Jurkat, Clone E6-1 (cell line): ENCODE measurements around the gene CAMK2D.

Experiments
- DNase-seq: peaks from one replicate; pipeline ENCODE4 v3.0.0-alpha.2; 2011; ENCODE audit warnings: low read depth, low spot score
- H3K4me3 ChIP-seq: 2 replicates; pipeline ENCODE4 v1.5.1; 2011; ENCODE audit warnings: mild to moderate bottlenecking, low read length, control low read depth, moderate library complexity

The CAMK2D gene

GRCh38 chr4:113659127-113659526 lies 102.4 kb downstream of the CAMK2D start:
- no peak for DNase-seq
- H3K4me3 ChIP-seq, result no peak overlapping the region

DNA sequence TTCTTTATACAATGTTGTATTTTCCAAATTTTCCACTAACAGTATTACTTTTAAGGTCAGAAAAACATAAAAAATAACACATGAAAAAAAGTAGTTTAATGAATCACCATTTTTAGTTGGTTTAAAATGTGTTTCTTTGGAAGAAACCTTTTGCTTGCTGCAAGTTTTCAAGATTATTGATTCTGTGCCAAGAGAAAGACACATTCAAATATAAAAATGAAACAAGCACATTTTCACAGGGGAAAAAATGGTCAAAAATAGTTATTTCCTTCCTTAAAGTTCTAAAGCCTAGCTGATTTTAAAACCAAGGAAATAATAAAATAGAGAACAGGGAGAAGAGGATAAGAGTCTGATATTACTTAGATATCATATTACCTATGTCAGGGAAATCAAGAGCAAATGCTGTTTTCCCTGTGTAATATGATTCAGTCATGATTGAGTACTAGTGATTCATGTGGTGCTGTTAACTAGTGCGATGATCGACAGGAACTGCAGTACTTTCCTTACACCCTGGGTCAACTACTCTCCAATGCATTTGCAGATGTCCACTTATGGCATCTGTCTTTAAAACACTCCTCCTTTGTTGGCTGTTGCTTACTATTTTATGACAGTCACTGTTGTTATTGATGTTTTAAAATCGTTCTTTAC lies 103.8 kb downstream of the CAMK2D start:
- DNase-seq, result no peak
- no peak overlapping the region for H3K4me3 ChIP-seq

GRCh38 chr4:113653871-113654270 lies 107.7 kb downstream of the CAMK2D start:
- H3K4me3 ChIP-seq, result no peak overlapping the region
- DNase-seq, result no peak

- DNase-seq, result no peak
- H3K4me3 ChIP-seq, result no peak overlapping the region
Observed at GRCh38 chr4:113646442-113646822, 115.1 kb downstream of the CAMK2D start.

GRCh38 chr4:113645771-113646441 lies 115.6 kb downstream of the CAMK2D start:
- no peak for DNase-seq
- no peak overlapping the region for H3K4me3 ChIP-seq

DNA sequence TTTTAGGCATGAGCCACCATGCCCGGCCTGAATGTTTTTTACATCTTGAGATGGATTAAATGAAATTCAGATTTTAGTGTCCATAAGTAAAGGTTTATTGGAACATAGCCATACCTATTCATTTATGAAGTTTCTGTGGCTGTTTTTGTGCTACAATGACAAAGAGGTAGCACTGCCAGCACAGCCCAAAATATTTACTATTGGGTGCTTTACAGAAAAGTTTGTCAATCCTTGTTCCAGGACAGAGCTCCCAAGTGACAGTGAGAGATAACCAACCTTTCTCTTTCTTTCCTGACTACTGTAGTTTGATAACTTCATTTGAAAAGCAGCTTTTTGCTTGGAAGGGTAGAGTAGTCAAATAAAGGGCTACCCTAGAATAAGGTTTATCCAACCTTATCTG lies 116.2 kb downstream of the CAMK2D start:
- H3K4me3 ChIP-seq, result no peak overlapping the region
- no peak for DNase-seq

- no peak for DNase-seq
Observed at GRCh38 chr4:113644398-113644797, 117.1 kb downstream of the CAMK2D start.

GRCh38 chr4:113643505-113643904 lies 118.0 kb downstream of the CAMK2D start:
- DNase-seq, result no peak
- H3K4me3 ChIP-seq, result no peak overlapping the region

More at GRCh38 chr4:113644398-113644797, 117.1 kb downstream of the CAMK2D start:
- H3K4me3 ChIP-seq, result no peak overlapping the region

DNA sequence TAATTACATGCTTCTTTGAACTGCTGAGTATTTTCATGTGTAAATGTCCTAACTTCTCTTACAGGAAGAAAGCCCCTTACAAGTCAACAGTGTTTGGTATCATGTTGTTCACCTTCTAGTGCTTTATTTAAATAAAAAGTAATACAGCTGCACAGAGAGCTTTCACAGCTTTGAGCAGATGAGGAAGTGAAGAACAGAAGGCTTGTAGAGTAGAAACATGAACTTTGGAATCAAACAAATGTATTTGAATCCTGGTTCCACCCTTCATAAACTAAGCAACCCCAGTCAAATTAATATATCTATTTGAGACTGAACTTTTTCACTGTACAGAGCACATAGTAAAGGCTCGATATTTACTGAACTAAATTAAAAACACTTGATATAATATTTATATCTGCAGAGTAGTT lies 120.5 kb downstream of the CAMK2D start:
- no peak overlapping the region for H3K4me3 ChIP-seq
- DNase-seq, result no peak

- H3K4me3 ChIP-seq, result no peak overlapping the region
- no peak for DNase-seq
Observed at GRCh38 chr4:113639326-113639725, 122.2 kb downstream of the CAMK2D start.

GRCh38 chr4:113638562-113638832 lies 123.0 kb downstream of the CAMK2D start:
- DNase-seq, result no peak
- no peak overlapping the region for H3K4me3 ChIP-seq

GRCh38 chr4:113637823-113638561 lies 123.5 kb downstream of the CAMK2D start:
- no peak for DNase-seq
- H3K4me3 ChIP-seq, result no peak overlapping the region

- DNase-seq, result peak; percentile 5
- no peak overlapping the region for H3K4me3 ChIP-seq
Observed at GRCh38 chr4:113637363-113637762, 124.2 kb downstream of the CAMK2D start.

- H3K4me3 ChIP-seq, result no peak overlapping the region
- peak; percentile 85 for DNase-seq
Observed at GRCh38 chr4:113636877-113637276, 124.7 kb downstream of the CAMK2D start.

- no peak overlapping the region for H3K4me3 ChIP-seq
- DNase-seq, result peak; percentile 41
Observed at GRCh38 chr4:113636438-113636818, 125.1 kb downstream of the CAMK2D start.

DNA sequence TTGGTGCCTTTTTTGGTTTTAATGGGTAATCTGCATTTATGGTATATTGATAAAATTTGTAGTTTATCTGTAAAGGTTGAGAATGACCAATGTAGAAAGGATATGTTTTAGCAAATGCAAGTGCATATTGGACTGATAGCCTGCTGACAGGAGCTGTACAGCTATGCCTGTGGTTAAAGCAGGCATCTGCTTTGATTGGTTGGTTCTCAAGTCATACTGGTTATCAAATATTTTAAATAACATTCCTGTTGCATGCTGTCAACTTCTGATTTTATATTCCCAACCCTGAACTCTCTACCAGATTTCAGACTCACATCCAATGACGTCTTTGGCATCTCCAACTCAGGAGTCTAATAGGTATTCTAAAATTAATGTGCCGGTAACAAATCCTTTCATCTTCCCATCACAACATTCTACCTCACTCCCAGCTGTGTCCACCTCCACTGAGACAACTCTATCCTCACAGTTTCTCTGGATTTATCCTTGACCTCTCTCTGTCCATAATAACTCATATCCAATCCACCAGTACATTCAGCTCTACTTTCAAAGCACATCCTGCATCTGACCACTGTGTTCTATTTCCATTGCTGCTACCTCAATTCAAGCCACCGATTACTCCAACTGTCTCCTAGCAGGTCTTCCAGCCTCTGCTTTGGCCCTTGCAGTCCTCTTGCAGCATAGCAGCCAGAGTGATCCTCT lies 125.7 kb downstream of the CAMK2D start:
- no peak for DNase-seq

DNA sequence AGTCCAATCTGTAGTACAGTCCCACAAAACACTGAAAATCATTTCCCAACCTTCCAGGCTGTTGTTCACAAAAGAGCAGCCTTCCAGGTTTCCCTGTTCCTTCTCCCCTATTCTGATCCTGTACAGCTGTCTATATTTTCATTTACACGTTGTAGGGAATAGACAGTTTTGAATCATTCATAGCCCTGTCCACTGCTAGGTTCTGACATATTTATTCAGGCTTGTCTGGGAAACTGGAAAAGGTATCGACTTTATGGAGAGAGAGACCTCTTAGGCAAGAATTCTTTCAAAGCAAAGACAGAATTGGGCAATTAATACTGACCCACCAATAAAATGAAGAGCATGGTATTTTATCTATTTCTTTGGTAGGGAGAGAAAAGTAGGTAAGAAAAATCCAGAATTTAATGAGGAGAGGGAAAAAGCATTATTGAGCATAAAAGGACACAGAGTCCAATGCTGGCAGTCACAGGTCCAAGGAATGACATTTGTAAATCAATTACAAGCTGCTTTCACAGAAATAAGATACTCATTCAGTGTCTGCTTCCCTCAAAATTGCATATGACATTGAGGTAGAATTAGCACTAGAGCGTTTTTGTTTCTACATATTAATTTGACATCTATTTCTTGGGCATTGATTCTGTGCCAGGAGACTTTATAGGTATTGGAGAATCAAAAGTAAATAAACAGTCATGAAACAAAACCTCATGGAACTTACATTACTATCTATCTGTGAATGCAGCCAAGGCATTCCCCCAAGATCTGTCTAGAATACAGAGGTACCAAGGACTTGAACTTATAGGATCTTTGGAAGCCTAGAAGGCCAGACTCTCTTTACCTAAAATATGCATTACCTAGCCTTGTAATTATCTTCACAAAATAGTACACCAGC lies 127.2 kb downstream of the CAMK2D start:
- no peak overlapping the region for H3K4me3 ChIP-seq
- DNase-seq, result no peak

More for the DNA sequence above, 125.7 kb downstream of the CAMK2D start:
- no peak overlapping the region for H3K4me3 ChIP-seq

- DNase-seq, result no peak
- H3K4me3 ChIP-seq, result no peak overlapping the region
Observed at GRCh38 chr4:113633467-113633866, 128.1 kb downstream of the CAMK2D start.

- no peak overlapping the region for H3K4me3 ChIP-seq
- no peak for DNase-seq
Observed at GRCh38 chr4:113628711-113629110, 132.8 kb downstream of the CAMK2D start.
